Fibroblast of lung (primary cell): Measurements from ENCODE around the gene CRISP1. TPM values are rescaled to one million over a fixed set of nuclear protein-coding genes. Genes with fewer than 3 reads are reported as not detected.

Source experiments
- DNase-seq, 2 donors: peaks; one replicate each; pipeline versions ENCODE4 v3.0.0 to v3.0.0-alpha.2; 2010; ENCODE audit warnings: low read depth in 2 of 2
- H2AFZ ChIP-seq: 2 replicates; pipeline ENCODE4 v1.5.1; 2012; ENCODE audit warnings: low read length, control low read depth, inconsistent platforms
- H3K27ac ChIP-seq: 2 replicates; pipeline ENCODE4 v1.5.1; 2011; ENCODE audit warnings: low read length, control low read depth; ENCODE audit not compliant: insufficient read depth
- H3K27me3 ChIP-seq: 2 replicates; pipeline ENCODE4 v1.5.1; 2011; ENCODE audit warnings: mild to moderate bottlenecking, low read length; ENCODE audit not compliant: control insufficient read depth, insufficient read depth
- H3K36me3 ChIP-seq: 2 replicates; pipeline ENCODE4 v1.5.1; 2011; ENCODE audit warnings: low read length; ENCODE audit not compliant: control insufficient read depth, insufficient read depth
- H3K4me1 ChIP-seq: 2 replicates; pipeline ENCODE4 v1.5.1; 2011; ENCODE audit warnings: low read length; ENCODE audit not compliant: control insufficient read depth, insufficient read depth; ENCODE audit errors: extremely low read depth
- H3K4me2 ChIP-seq: 2 replicates; pipeline ENCODE4 v1.5.1; 2011; ENCODE audit warnings: low read length, control low read depth; ENCODE audit not compliant: insufficient read depth; ENCODE audit errors: extremely low read depth
- H3K4me3 ChIP-seq, 4 experiments: fragments of 200-600 bp in 1 of 4; sonication (generic) in 1 of 4; replicated peaks in 1 of 4; 2 replicates each; pipeline ENCODE4 v1.5.1; 2011 to 2016; ENCODE audit warnings: low read length in 4 of 4, low read depth in 3 of 4, mild to moderate bottlenecking in 3 of 4, control low read depth in 2 of 4, inconsistent platforms in 1 of 4, mixed read lengths in 1 of 4; ENCODE audit not compliant: insufficient read depth in 1 of 4; ENCODE audit errors: control extremely low read depth in 1 of 4
- H3K79me2 ChIP-seq: 2 replicates; pipeline ENCODE4 v1.5.1; 2012; ENCODE audit warnings: mild to moderate bottlenecking, low read length, inconsistent platforms; ENCODE audit not compliant: control insufficient read depth, insufficient read depth
- H3K9ac ChIP-seq: 2 replicates; pipeline ENCODE4 v1.5.1; 2011; ENCODE audit warnings: mild to moderate bottlenecking, low read length, control low read depth; ENCODE audit not compliant: insufficient read depth
- H3K9me3 ChIP-seq: 2 replicates; pipeline ENCODE4 v1.5.1; 2012; ENCODE audit warnings: low read depth, low read length; ENCODE audit not compliant: control insufficient read depth, insufficient read depth
- H4K20me1 ChIP-seq: 2 replicates; pipeline ENCODE4 v1.5.1; 2011; ENCODE audit warnings: low read length; ENCODE audit not compliant: control insufficient read depth, insufficient read depth; ENCODE audit errors: extremely low read depth
- EZH2 ChIP-seq: IDR thresholded peaks from 2 replicates; pipeline ENCODE4 v1.5.1; 2012; ENCODE audit warnings: low read length, control low read depth, mild to moderate bottlenecking; ENCODE audit errors: missing control alignments
- polyA plus RNA-seq, 2 donors: library from polyadenylated mRNA; depleted of rRNA in 1 of 2; stranded (reverse) in 1 of 2; unstranded in 1 of 2; fragments of >200 nt; gene quantifications; 2 replicates each; pipeline ENCODE4 v1.2.1, GENCODE V29; 2011 to 2012; ENCODE audit warnings: missing spikeins in 1 of 2
- total RNA-seq: library from RNA; depleted of rRNA; stranded (reverse); fragments of >200 nt; gene quantifications from 2 replicates; pipeline ENCODE4 v1.2.1, GENCODE V29; 2014
- TF ChIP-seq, protein P1 (sequence below), 2 donors: IDR thresholded peaks in 1 of 2; conservative IDR thresholded peaks in 1 of 2; 1 replicate in 1 of 2; 2 replicates in 1 of 2; pipeline ENCODE4 v1.5.1; 2011 to 2012; ENCODE audit warnings: low read length in 2 of 2, control low read depth in 1 of 2, inconsistent platforms in 1 of 2, low read depth in 1 of 2, mild to moderate bottlenecking in 1 of 2

CRISP1 gene
- total and polyA plus RNA-seq, 2 donors (not counting 1 experiment from before 2014, with no cell fraction given): not detected

DNA sequence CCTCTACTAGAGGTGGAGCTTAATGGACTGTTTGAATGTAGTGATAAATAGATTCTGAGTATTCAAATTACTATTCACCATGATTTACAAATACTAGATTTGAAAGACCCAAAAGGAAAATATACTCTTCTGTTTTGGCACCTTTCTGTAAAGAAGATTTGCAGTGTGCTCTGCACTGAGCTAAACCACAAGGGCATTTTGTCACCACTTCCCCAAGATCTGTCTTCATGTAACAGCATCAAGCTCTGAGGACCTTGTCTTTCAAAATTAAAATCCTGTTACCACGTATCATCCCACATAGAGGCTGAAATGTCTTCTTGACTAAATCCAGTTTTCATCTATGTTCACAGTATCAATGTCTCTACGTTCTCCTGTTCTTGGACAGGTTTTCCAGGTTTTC, 76.0 kb downstream of the CRISP1 start:
- no peak for DNase-seq
- Histone ChIP-seq H4K20me1 (no peaks in the 10 kb centered on the region), H3K79me2 (no peaks in the 10 kb centered on the region), H3K4me2 (no peak overlapping the region), H3K4me3 (no peak overlapping the region), H3K4me1 (no peaks in the 10 kb centered on the region), H3K9me3 (no peaks in the 10 kb centered on the region), H3K9ac (no peak overlapping the region), H3K27ac (no peak overlapping the region), H3K27me3 (no peaks in the 10 kb centered on the region), H2AFZ (no peak overlapping the region), H3K36me3 (no peaks in the 10 kb centered on the region)
- TF ChIP-seq, protein P1, sequence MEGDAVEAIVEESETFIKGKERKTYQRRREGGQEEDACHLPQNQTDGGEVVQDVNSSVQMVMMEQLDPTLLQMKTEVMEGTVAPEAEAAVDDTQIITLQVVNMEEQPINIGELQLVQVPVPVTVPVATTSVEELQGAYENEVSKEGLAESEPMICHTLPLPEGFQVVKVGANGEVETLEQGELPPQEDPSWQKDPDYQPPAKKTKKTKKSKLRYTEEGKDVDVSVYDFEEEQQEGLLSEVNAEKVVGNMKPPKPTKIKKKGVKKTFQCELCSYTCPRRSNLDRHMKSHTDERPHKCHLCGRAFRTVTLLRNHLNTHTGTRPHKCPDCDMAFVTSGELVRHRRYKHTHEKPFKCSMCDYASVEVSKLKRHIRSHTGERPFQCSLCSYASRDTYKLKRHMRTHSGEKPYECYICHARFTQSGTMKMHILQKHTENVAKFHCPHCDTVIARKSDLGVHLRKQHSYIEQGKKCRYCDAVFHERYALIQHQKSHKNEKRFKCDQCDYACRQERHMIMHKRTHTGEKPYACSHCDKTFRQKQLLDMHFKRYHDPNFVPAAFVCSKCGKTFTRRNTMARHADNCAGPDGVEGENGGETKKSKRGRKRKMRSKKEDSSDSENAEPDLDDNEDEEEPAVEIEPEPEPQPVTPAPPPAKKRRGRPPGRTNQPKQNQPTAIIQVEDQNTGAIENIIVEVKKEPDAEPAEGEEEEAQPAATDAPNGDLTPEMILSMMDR (conservative IDR thresholded peaks at IDR 0.05 in 1 of 2, IDR thresholded peaks at IDR 0.05 in 1 of 2; ENCODE audit: low read depth in 1 of 2, low read length in 2 of 2): no peak
- no peak for TF ChIP-seq EZH2

DNA sequence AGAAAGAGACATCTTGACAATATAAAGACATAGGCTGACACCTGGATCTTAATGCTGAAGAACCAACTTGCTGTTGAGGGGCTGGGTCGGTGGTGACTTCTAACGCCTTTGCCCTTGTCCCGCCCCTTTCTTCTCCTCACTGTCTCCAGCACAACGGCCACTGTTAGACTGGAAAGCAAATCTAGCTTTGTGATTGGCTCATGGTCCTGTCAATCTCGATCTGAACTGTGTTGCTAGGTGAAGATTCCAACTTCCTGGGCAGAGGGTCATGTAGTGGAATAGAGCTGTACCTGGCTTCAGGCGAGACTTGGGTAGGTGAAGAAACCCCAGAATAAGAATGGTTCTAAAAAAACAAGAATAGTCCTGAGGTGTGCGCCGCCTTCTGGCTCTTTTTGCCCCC, 79.2 kb downstream of the CRISP1 start, which contains the start of gene PGK2:
PGK2 (minus strand) TSS at position 110 of the 400 bp plus-strand sequence; CDS start at position 12, 98 bp downstream.
- H3K9ac ChIP-seq: no peak within 1 kb of the TSS
- no peaks in the 10 kb centered on the region for H4K20me1 ChIP-seq
- H3K4me3 ChIP-seq: no peak within 1 kb of the TSS
- no peak for TF ChIP-seq EZH2
- TF ChIP-seq, protein P1 (conservative IDR thresholded peaks at IDR 0.05 in 1 of 2, IDR thresholded peaks at IDR 0.05 in 1 of 2; ENCODE audit: low read depth in 1 of 2, low read length in 2 of 2): no peak
- H3K79me2 ChIP-seq: no peaks in the 10 kb centered on the region
- no peaks in the 10 kb centered on the region for H3K4me1 ChIP-seq
- H3K9me3 ChIP-seq: no peaks in the 10 kb centered on the region
- no peak within 1 kb of the TSS for H3K4me2 ChIP-seq
- no peaks in the 10 kb centered on the region for H3K36me3 ChIP-seq
- DNase-seq: no peak
- no peaks in the 10 kb centered on the region for H3K27me3 ChIP-seq
- no peak within 1 kb of the TSS for H3K27ac ChIP-seq
- no peak within 1 kb of the TSS for H2AFZ ChIP-seq

DNA sequence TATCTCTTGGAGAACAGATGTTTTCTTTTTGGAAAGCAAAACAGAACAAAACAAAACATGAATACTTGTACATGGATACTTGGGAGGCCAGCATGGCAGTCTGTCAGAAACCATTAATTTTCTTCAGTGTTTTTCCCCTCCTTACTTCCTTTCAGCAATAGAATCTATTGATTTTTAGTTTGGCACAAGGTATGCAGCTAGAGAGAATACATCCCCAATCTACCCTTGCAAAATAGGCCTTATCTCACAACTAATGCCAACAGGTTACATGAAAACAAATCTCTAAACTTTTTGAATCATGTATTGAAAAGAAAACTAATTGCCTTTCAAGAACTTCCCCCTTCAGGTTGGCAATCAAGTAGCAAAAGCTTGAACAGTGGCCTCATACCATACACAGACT, 82.1 kb downstream of the CRISP1 start:
- Histone ChIP-seq H3K79me2 (no peaks in the 10 kb centered on the region), H2AFZ (no peak overlapping the region), H3K9me3 (no peaks in the 10 kb centered on the region), H3K27ac (no peak overlapping the region), H3K36me3 (no peaks in the 10 kb centered on the region), H3K4me2 (no peak overlapping the region), H3K9ac (no peak overlapping the region), H3K27me3 (no peaks in the 10 kb centered on the region), H3K4me3 (no peak overlapping the region), H4K20me1 (no peaks in the 10 kb centered on the region), H3K4me1 (no peaks in the 10 kb centered on the region)
- TF ChIP-seq, protein P1 (conservative IDR thresholded peaks at IDR 0.05 in 1 of 2, IDR thresholded peaks at IDR 0.05 in 1 of 2; ENCODE audit: low read depth in 1 of 2, low read length in 2 of 2): no peak
- no peak for DNase-seq

Other genes with a start within 250 kb of the CRISP1 start
- gene RHAG, start 229.7 kb downstream of the CRISP1 start, total RNA-seq: not detected in 2 replicates
- 0.06 TPM in 1 of 2 replicates, not detected in the other for gene RHAG, start 229.7 kb downstream of the CRISP1 start, polyA plus RNA-seq
- gene CRISP2, start 153.0 kb downstream of the CRISP1 start, total RNA-seq: not detected in 2 replicates
- gene CRISP2, start 153.0 kb downstream of the CRISP1 start, polyA plus RNA-seq: not detected in 2 replicates
- not detected in 2 replicates for gene CRISP3, start 122.1 kb downstream of the CRISP1 start, total RNA-seq
- gene CRISP3, start 122.1 kb downstream of the CRISP1 start, polyA plus RNA-seq: not detected in 2 replicates
- gene PGK2, start 79.2 kb downstream of the CRISP1 start, total RNA-seq: not detected in 2 replicates
- not detected in 2 replicates for gene PGK2, start 79.2 kb downstream of the CRISP1 start, polyA plus RNA-seq
- not detected in 2 replicates for gene DEFB114, start 97.6 kb upstream of the CRISP1 start, total RNA-seq
- gene DEFB114, start 97.6 kb upstream of the CRISP1 start, polyA plus RNA-seq: not detected in 2 replicates
- gene DEFB113, start 103.1 kb upstream of the CRISP1 start, total RNA-seq: not detected in 2 replicates
- gene DEFB113, start 103.1 kb upstream of the CRISP1 start, polyA plus RNA-seq: not detected in 2 replicates
- gene DEFB110, start 155.5 kb upstream of the CRISP1 start, total RNA-seq: not detected in 2 replicates
- gene DEFB110, start 155.5 kb upstream of the CRISP1 start, polyA plus RNA-seq: not detected in 2 replicates
- gene DEFB112, start 183.4 kb upstream of the CRISP1 start, total RNA-seq: not detected in 2 replicates
- not detected in 2 replicates for gene DEFB112, start 183.4 kb upstream of the CRISP1 start, polyA plus RNA-seq